ENCODE measurements around the gene CPSF3. TPM values are rescaled to one million over a fixed set of nuclear protein-coding genes. Genes with fewer than 3 reads are reported as not detected.

The CPSF3 gene
- total RNA-seq, result 10 to 100 TPM; 46.9 to 58.2 TPM

DNA sequence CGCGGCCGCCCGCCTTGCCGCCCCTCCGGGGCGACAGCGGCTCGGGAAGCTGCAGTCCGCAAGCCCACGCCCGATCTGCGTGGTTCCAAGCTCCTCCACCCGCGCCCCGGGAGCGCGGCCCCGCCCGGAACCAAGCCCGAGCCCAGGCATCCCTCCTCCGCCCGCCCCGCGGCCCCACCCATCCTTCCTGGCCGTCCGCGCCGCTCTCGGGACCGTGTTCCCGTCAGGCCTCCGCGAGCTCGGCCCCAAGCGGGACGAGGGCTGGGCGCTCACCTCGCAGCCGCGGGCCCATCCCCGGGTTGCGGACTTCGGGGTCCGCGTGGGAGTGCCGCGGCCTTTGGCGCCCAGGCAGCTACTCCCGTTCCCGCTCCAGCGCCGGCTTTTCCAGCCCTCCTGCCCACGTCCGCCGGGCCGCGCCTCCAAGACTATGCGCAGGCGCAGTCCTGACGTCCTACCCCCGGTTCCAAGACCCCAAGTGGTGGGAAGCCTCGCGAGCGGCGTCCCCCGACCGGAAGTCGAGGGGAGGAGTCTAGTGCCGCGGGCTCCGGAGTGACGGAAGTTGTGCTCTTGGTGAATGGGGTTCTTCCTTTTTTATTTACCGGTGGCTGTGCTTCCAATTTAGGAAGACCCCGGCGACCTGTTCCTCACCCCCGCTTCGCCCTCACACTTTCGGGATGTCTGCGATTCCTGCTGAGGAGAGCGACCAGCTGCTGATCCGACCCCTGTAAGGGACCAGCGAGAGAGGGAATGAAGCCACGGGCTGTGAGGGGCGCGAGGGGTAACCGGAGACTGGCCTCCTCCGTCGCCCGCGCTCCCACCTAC is at the start of gene CPSF3, which contains the start of gene ITGB1BP1:
Gene CPSF3, plus strand, starts transcription at position 555 of the 822 bp plus-strand sequence. Its CDS starts 120 bp downstream, at position 675.
Gene ITGB1BP1, minus strand, starts transcription at position 429 of the 822 bp plus-strand sequence. CDS start 4,831 bp downstream, outside the sequence.
- peaks cover 24% of the 10 kb centered on the region for H3K36me3 Mint-ChIP-seq (ENCODE audit: low read depth)
- H3K27me3 Mint-ChIP-seq, result no peaks in the 10 kb centered on the region
- ChIA-PET CTCF (interaction anchor here (1.0 to 1.3 kb wide), 3 partner anchors 9 to 12 kb away, joined by 3 to 6 read pairs (median 4); no protein-coding TSS in a partner anchor), POLR2A (interaction anchor here (0.6 to 0.7 kb wide), 2 partner anchors 10 to 360 kb away, joined by 3 read pairs; no protein-coding TSS in a partner anchor)
- H3K4me1 Mint-ChIP-seq, result peaks cover 32% of the 10 kb centered on the region
- peak; percentile 97 for DNase-seq
- H3K27ac Mint-ChIP-seq, result no peak within 1 kb of the TSS
- H3K4me3 Mint-ChIP-seq, result no peak within 1 kb of the TSS
- H3K9me3 Mint-ChIP-seq, result no peaks in the 10 kb centered on the region

DNA sequence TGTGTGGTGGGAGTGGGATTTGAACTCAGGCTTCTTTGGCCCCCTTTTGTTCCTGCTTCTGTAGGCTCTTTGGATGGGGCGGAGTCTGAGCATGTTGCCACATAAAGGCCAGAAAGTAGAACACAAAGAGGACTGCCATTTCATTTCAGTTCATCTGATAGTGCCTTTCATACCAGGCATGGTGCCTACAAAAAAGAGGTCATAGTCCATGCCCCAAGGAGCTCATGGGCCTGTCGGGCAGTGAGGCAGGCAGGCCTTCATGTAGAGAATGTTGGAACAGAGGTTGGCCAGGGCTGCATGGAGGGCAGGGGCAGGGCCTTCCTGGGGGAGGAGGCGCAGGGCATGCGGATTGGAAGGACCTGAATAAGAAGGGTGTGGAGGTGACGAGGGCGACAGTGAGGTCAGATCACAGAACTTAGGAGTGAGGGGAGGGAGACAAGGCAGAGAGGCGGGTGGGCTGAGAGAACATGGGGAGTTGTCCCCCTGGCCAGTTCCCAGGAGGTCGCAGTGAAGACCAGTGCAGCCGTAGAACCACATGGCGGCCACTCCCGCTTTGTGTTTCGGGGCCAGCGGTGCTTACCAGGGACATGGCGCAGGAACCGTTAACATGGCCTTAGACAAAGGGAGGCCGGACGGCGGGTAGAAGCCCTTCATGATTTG is 49.3 kb upstream of the CPSF3 start:
- H3K27ac Mint-ChIP-seq, result no peak overlapping the region
- no peak overlapping the region for H3K4me3 Mint-ChIP-seq
- no peak for DNase-seq
- ChIA-PET CTCF (interaction anchor here (0.5 kb wide), 1 partner anchor 40 kb away, joined by 3 read pairs; no protein-coding TSS in a partner anchor), POLR2A (no interaction called here)
- no peaks in the 10 kb centered on the region for H3K36me3 Mint-ChIP-seq (ENCODE audit: low read depth)
- no peaks in the 10 kb centered on the region for H3K4me1 Mint-ChIP-seq
- H3K9me3 Mint-ChIP-seq, result no peaks in the 10 kb centered on the region
- H3K27me3 Mint-ChIP-seq, result peaks cover 3% of the 10 kb centered on the region

DNA sequence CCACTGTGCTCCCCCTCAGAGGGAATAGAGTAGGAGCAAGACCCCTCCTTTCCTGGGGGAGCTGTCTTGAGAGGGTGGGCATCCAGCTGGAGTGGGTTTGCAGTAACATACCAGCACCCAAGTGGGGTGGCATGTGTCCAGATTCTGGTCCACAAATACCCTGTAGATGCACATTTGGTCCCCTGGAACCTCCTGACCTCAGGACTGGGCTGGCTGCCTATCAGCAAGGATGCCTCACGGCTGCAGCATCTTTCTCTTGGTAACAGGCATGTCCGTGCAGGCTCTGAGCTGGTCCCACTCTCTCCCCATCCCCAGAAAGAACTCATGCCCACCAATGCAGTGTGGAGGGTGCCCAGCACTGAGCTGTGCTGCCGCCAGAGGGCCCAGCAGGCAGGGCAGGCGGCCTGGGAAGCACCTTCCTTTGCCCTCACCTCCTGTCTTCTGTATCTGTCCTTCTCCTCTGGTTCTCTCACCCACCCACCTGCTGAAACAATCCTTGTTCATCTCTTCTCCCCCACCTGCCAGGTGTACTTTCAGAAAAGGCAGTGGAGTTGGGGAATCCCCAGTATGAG is 47.5 kb upstream of the CPSF3 start:
- Mint-ChIP-seq H3K36me3 (ENCODE audit: low read depth) (no peaks in the 10 kb centered on the region), H3K4me1 (no peaks in the 10 kb centered on the region), H3K4me3 (no peak overlapping the region), H3K27ac (no peak overlapping the region), H3K9me3 (no peaks in the 10 kb centered on the region), H3K27me3 (peaks cover 3% of the 10 kb centered on the region)
- ChIA-PET POLR2A (no interaction called here), CTCF (interaction anchor here (0.6 to 1.0 kb wide), 2 partner anchors 9 to 383 kb away, joined by 3 to 4 read pairs; no protein-coding TSS in a partner anchor)
- no peak for DNase-seq

DNA sequence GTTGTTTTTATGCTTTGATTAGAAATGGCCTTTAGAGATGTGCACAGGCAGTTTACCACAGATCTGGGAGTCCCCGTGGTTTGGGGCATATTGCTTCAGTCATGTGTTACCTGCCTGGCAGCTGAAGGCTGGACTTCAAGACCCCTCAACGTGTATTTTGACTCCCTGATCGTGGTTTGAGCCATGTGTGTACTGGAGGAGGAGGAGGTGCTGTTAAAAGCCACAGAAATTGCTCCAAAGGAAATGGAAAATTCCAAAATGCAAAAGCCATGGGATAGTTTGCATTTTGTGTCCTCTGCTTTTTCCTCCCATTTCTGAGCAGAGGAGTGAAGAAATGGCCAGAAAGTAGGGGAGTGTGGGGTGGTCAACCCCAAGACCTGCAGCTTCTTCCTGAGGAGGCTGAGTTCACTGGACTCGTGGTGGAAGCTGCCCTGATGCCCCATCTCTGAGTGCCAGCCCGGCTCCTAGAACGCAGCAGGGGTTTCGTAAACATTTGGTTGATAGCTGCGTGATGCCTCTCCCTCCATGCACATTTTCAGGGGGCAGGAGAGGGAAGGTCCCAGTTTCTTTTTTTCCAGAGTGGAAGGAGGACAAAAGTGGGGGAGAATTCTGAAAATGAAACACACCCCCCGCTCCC is 45.9 kb upstream of the CPSF3 start:
- Mint-ChIP-seq H3K27ac (no peak overlapping the region), H3K4me3 (no peak overlapping the region), H3K9me3 (no peaks in the 10 kb centered on the region), H3K36me3 (ENCODE audit: low read depth) (no peaks in the 10 kb centered on the region), H3K27me3 (peaks cover 4% of the 10 kb centered on the region), H3K4me1 (no peaks in the 10 kb centered on the region)
- POLR2A ChIA-PET, result no interaction called here
- CTCF ChIA-PET, result interaction anchor here (0.7 kb wide), 1 partner anchor 75 kb away, joined by 3 read pairs; no protein-coding TSS in a partner anchor
- DNase-seq, result no peak

DNA sequence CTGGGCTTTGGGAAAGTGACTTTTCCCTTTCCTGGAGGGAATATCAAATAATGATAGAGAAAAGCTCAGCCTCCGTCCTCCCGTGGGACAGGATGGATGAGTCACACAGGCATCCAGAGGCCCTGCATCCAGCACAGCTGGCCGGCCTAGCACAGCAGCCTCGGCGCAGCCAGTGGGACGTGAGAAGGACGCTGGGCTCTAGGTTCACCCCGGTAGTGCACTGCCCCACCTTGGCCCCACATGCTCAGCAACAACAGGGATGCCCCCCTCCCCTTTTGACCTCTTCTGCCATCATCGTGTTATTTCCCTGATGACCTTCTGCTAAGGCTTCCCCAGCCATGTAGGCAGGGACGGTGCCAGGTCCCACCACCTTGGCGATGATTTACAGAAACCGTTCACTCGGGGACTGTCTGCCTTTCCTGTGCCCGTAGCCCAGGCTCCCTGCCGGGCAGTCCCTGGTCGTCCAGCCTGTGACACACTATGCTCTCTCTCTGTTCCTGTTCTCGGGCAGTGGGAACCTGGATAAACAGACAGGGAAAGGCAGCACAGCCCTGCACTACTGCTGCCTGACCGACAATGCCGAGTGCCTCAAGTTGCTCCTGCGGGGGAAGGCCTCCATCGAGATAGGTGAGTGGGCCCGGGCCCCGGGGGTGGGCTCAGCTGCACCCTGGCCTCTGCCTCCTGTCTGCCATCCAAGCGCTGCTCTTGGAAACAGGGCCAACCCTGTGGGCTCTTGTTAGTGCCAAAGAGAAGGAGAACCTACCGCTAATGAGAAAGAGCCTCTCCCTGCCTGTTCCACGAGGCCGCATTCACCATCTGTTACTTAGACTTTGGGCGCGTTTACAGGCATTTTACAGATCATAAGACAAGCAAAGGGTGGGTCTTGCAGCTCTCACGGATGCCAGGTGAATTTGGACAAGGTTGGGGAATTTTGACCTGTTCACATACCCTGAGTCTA is 44.7 kb upstream of the CPSF3 start:
- Mint-ChIP-seq H3K9me3 (no peaks in the 10 kb centered on the region), H3K27ac (no peak overlapping the region), H3K27me3 (peaks cover 4% of the 10 kb centered on the region), H3K36me3 (ENCODE audit: low read depth) (no peaks in the 10 kb centered on the region), H3K4me3 (no peak overlapping the region), H3K4me1 (no peaks in the 10 kb centered on the region)
- ChIA-PET CTCF (interaction anchor here (0.7 kb wide), 1 partner anchor 76 kb away, joined by 3 read pairs; no protein-coding TSS in a partner anchor), POLR2A (no interaction called here)
- DNase-seq, result no peak

DNA sequence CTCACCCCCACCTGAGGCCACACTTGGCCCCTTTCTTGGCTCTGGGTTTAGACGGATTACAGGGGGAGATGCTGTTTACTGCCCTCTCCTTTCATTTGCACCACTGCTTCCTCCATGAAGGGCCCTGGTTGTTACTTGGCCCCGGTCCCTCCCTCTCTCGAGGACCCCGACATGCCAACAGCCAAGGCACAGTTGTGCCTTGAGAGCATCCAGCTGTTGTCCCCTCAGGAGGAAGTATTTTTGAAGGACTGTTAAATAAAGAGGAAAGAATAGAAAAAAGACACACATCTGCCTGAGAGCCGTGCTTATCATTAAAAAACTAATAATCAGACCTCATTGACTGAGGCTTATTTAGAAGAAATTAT is 44.1 kb upstream of the CPSF3 start:
- H3K27me3 Mint-ChIP-seq, result peaks cover 4% of the 10 kb centered on the region
- ChIA-PET POLR2A (no interaction called here), CTCF (no interaction called here)
- H3K4me3 Mint-ChIP-seq, result no peak overlapping the region
- H3K27ac Mint-ChIP-seq, result no peak overlapping the region
- no peaks in the 10 kb centered on the region for H3K36me3 Mint-ChIP-seq (ENCODE audit: low read depth)
- H3K4me1 Mint-ChIP-seq, result no peaks in the 10 kb centered on the region
- DNase-seq, result no peak
- H3K9me3 Mint-ChIP-seq, result no peaks in the 10 kb centered on the region

DNA sequence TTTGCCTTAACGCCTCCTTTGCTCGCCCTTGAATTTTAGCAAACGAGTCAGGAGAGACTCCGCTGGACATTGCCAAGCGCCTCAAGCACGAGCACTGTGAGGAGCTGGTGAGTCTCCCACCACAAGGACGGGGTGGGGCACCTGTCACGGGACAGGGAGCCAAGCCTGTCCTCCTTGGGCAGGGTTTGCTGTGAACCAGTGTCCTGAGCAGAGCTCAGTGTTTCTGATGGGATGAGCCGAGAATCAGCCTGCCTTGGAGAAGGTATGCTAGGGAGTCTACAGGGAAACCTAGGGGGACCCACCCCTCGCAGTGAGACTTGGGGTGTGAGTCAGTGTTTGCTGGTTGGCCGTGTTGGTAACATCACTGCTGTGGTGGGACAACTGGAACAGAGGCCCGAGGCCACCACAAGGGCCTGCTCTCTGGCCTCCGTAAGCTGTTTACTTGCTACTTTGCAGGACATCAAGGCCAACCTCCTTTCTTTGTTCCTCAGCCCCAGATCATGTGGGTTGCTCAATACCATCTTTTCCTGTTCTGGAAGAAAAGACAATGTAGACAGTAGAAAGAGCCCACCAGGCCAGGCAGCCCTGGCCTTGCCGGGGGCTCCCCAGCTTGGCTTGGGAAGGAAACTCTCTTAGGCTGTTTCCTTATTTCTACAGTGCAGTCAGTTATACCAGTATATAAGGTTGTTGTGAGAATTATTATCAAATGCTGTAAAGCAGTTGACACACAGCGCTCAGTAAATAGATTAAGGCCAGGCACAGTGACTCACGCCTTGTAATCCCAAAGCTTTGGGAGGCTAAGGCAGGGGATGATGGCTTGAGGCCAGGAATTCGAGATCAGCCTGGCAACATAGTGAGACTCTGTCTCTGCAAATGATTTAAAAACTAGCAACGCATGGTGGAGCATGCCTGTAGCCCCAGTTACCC is 42.5 kb upstream of the CPSF3 start:
- no peaks in the 10 kb centered on the region for H3K36me3 Mint-ChIP-seq (ENCODE audit: low read depth)
- ChIA-PET CTCF (no interaction called here), POLR2A (no interaction called here)
- no peak for DNase-seq
- no peak overlapping the region for H3K4me3 Mint-ChIP-seq
- no peaks in the 10 kb centered on the region for H3K9me3 Mint-ChIP-seq
- no peaks in the 10 kb centered on the region for H3K4me1 Mint-ChIP-seq
- H3K27ac Mint-ChIP-seq, result no peak overlapping the region
- peaks cover 3% of the 10 kb centered on the region for H3K27me3 Mint-ChIP-seq

DNA sequence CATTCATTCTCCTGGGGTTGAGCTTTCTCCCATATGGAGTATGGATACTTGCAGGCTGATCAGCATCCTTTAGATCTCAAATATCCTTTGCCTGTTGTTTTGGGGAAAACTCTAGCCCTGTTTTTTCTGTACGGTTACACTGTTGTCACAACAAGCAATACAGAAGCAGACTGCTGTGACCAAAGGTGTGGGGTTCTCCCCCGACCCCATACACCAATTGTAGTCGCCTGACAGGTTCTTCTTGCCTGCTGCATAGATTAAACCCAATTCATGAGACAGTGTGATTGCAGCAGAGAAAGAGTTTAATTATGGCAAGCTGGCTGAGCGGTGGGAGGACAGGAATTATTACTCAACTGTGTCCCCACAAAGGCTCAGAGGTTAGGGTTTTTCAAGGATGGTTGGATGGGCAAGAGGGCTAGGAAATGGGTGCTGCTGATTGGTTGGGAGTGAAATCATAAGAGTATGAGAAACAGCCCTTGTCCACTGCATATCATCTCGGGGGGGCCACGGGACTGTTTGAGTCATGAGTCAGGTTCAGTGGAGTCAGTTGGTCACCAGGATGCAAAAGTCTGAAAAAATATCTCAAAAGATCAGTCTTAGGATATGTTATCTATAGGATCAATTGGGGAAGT is 40.7 kb upstream of the CPSF3 start:
- H3K27ac Mint-ChIP-seq, result no peak overlapping the region
- ChIA-PET POLR2A (no interaction called here), CTCF (no interaction called here)
- H3K9me3 Mint-ChIP-seq, result no peaks in the 10 kb centered on the region
- no peaks in the 10 kb centered on the region for H3K36me3 Mint-ChIP-seq (ENCODE audit: low read depth)
- peaks cover 2% of the 10 kb centered on the region for H3K27me3 Mint-ChIP-seq
- no peak for DNase-seq
- no peaks in the 10 kb centered on the region for H3K4me1 Mint-ChIP-seq
- H3K4me3 Mint-ChIP-seq, result no peak overlapping the region

DNA sequence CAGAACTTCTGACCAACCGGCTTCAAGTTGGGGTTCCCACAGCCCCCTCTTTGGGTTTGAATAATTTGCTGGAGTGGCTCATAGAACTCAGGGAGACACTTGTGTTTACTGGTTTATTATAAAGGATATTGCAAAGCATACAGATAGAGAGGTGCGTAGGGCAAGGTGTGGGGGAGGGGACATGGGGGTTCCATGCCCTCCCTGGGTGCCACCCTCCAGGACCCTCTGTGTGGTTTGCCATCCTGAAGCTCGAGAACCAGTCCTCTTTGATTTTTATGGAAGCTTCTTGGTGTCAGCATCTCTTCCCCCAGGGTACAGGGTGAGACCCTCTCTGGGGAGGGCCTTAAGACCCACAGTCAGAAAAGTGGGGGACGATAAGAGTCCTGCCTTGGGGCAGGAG is 38.9 kb upstream of the CPSF3 start:
- Mint-ChIP-seq H3K27ac (no peak overlapping the region), H3K4me3 (no peak overlapping the region), H3K36me3 (ENCODE audit: low read depth) (no peaks in the 10 kb centered on the region), H3K27me3 (peaks cover 2% of the 10 kb centered on the region), H3K4me1 (no peaks in the 10 kb centered on the region), H3K9me3 (no peaks in the 10 kb centered on the region)
- no peak for DNase-seq
- POLR2A ChIA-PET, result no interaction called here
- CTCF ChIA-PET, result interaction anchor here (0.6 to 1.5 kb wide), 3 partner anchors 9 to 664 kb away, joined by 3 to 5 read pairs (median 4); no protein-coding TSS in a partner anchor

DNA sequence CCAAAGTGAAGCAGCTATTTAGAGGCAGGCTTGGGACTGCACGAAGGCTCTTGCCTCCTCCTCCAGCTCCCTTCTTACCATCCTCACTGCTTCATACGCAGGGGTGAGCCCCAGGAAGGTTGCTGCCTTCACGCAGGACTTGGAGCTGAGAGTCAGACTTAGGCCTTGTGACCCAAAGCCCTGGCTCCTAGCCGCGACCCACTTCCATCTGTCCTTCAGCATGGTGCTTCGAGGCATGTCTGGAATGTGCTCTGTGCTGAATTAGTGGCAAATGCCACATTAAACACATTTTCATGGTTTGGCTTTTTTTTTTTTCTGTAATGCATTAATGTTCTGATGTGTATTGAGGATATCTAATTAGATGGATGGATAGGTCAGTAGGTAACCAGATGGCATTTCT is 37.6 kb upstream of the CPSF3 start:
- ChIA-PET CTCF (interaction anchor here (0.8 to 1.5 kb wide), 3 partner anchors 9 to 16 kb away, joined by 3 to 4 read pairs (median 4); no protein-coding TSS in a partner anchor), POLR2A (no interaction called here)
- no peaks in the 10 kb centered on the region for H3K9me3 Mint-ChIP-seq
- peaks cover 2% of the 10 kb centered on the region for H3K27me3 Mint-ChIP-seq
- H3K4me1 Mint-ChIP-seq, result no peaks in the 10 kb centered on the region
- no peak overlapping the region for H3K27ac Mint-ChIP-seq
- DNase-seq, result no peak
- no peaks in the 10 kb centered on the region for H3K36me3 Mint-ChIP-seq (ENCODE audit: low read depth)
- H3K4me3 Mint-ChIP-seq, result no peak overlapping the region

DNA sequence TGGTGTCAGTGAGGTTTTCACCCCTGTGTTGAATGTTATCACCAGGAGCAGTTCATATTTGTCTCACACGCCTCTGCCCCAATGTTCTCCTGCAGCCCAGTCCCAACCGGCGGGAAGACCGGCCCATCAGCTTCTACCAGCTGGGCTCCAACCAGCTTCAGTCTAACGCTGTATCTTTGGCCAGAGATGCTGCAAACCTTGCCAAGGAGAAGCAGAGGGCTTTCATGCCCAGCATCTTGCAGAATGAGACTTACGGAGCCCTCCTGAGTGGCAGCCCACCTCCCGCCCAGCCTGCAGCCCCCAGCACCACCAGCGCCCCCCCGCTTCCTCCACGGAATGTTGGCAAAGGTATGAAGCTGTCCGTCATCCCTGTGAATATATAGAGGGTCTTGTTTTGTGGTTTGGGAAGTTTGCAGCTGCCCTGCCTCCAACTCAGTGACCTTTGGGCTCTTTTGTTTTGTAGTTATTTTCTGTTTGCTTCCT is 35.2 kb upstream of the CPSF3 start:
- ChIA-PET CTCF (no interaction called here), POLR2A (interaction anchor here (0.6 kb wide), 1 partner anchor 273 kb away, joined by 3 read pairs; no protein-coding TSS in a partner anchor)
- no peak overlapping the region for H3K27ac Mint-ChIP-seq
- H3K4me3 Mint-ChIP-seq, result no peak overlapping the region
- no peaks in the 10 kb centered on the region for H3K9me3 Mint-ChIP-seq
- no peaks in the 10 kb centered on the region for H3K4me1 Mint-ChIP-seq
- DNase-seq, result no peak
- H3K36me3 Mint-ChIP-seq (ENCODE audit: low read depth), result no peaks in the 10 kb centered on the region
- no peaks in the 10 kb centered on the region for H3K27me3 Mint-ChIP-seq

Measured in activated CD4-positive, alpha-beta T cell treated with anti-CD3 and anti-CD28 coated beads, Interleukin-2, amount 10 ng/mL, durations not matched to agents 7 days and 5 days (primary cell).